PFSK-1 (cell line): ENCODE data around the gene TNFSF4.

Source experiments
- POLR2AphosphoS5 ChIP-seq: IDR thresholded peaks from 2 replicates; pipeline ENCODE4 v1.6.1; 2012; ENCODE audit warnings: low read depth, mild to moderate bottlenecking, control low read depth, low read length, moderate library complexity
- SIN3A ChIP-seq: IDR thresholded peaks from 2 replicates; pipeline ENCODE4 v1.6.1; 2012; ENCODE audit warnings: mild to moderate bottlenecking, low read length, moderate library complexity, borderline replicate concordance; ENCODE audit not compliant: insufficient read depth
- TAF1 ChIP-seq: IDR thresholded peaks from 2 replicates; pipeline ENCODE4 v1.6.1; 2012; ENCODE audit warnings: low read length, control low read depth, borderline replicate concordance; ENCODE audit not compliant: insufficient read depth
- TF ChIP-seq, protein P1 (sequence below), 2 experiments: IDR thresholded peaks; 2 replicates each; pipeline versions ENCODE4 v1.6.1 to v1.8.0; 2011 to 2012; ENCODE audit warnings: low read depth in 2 of 2, low read length in 2 of 2, control low read depth in 1 of 2, inconsistent platforms in 1 of 2, mild to moderate bottlenecking in 1 of 2, moderate library complexity in 1 of 2; ENCODE audit not compliant: insufficient read depth in 1 of 2

DNA sequence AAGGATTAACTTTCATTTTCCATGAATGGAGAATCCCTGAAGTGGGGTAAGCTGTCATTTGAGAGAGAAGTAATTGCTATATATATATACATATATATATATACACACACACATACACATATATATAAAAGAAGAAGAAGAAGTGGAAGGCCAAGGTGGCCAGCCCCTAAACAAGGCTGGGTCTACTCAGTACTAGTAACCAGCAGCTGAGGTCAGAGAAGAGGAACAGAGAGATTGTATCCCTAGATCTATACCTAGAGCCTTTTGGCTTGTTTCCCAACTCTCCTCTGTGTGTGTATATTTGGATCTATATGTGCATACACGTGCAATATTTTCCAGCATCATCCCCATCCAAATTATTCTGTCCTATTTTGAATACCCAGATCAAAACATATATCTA, 5.2 kb downstream of the TNFSF4 start:
- TF ChIP-seq POLR2AphosphoS5 (no peak), TAF1 (no peak), SIN3A (no peak)
- TF ChIP-seq, protein P1, sequence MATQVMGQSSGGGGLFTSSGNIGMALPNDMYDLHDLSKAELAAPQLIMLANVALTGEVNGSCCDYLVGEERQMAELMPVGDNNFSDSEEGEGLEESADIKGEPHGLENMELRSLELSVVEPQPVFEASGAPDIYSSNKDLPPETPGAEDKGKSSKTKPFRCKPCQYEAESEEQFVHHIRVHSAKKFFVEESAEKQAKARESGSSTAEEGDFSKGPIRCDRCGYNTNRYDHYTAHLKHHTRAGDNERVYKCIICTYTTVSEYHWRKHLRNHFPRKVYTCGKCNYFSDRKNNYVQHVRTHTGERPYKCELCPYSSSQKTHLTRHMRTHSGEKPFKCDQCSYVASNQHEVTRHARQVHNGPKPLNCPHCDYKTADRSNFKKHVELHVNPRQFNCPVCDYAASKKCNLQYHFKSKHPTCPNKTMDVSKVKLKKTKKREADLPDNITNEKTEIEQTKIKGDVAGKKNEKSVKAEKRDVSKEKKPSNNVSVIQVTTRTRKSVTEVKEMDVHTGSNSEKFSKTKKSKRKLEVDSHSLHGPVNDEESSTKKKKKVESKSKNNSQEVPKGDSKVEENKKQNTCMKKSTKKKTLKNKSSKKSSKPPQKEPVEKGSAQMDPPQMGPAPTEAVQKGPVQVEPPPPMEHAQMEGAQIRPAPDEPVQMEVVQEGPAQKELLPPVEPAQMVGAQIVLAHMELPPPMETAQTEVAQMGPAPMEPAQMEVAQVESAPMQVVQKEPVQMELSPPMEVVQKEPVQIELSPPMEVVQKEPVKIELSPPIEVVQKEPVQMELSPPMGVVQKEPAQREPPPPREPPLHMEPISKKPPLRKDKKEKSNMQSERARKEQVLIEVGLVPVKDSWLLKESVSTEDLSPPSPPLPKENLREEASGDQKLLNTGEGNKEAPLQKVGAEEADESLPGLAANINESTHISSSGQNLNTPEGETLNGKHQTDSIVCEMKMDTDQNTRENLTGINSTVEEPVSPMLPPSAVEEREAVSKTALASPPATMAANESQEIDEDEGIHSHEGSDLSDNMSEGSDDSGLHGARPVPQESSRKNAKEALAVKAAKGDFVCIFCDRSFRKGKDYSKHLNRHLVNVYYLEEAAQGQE (IDR thresholded peaks at IDR 0.05; ENCODE audit: insufficient read depth in 1 of 2, low read depth in 2 of 2, low read length in 2 of 2), result no peak
